RWPE1 (cell line): ENCODE measurements around the gene PEDS1.

Experiments
- CTCF ChIA-PET: fragments of 350-600 bp; sonication (Branson Sonifier 250); formaldehyde crosslinking; extraction: SDS; loops from one replicate; lab custom pipeline; 2021; lab: Yijun Ruan, JAX
- POLR2A ChIA-PET: fragments of 400-600 bp; formaldehyde crosslinking; extraction: SDS; loops from one replicate; lab custom pipeline; 2020; ENCODE audit warnings: antibody characterized with exemption; ENCODE audit not compliant: low non-redundant PET; lab: Yijun Ruan, JAX
- DNase-seq: peaks from one replicate; pipeline ENCODE4 v3.0.0; 2012; ENCODE audit warnings: low spot score
- H3K27ac ChIP-seq: fragments of 450-650 bp; 2 replicates; pipeline ENCODE4 v1.5.1; 2017
- CTCF ChIP-seq: fragments of 450-650 bp; conservative IDR thresholded peaks from 2 replicates; pipeline ENCODE4 v1.5.1; 2017; ENCODE audit warnings: low read depth, mild to moderate bottlenecking

PEDS1 gene

GRCh38 chr20:50144362-50144761 lies 9.2 kb downstream of the PEDS1 start:
- peak; percentile 90 for DNase-seq
- CTCF ChIA-PET, result interaction anchor here (0.7 to 1.3 kb wide), 6 partner anchors 9 to 335 kb away, joined by 3 to 8 read pairs (median 4); partner anchors contain the start of gene PEDS1
- H3K27ac ChIP-seq, result peak overlapping the region; percentile 98
- POLR2A ChIA-PET, result interaction anchor here (0.6 to 1.5 kb wide), 3 partner anchors 9 to 24 kb away, joined by 3 to 16 read pairs (median 5); partner anchors contain the start of gene PEDS1
- TF ChIP-seq CTCF, result no peak

DNA sequence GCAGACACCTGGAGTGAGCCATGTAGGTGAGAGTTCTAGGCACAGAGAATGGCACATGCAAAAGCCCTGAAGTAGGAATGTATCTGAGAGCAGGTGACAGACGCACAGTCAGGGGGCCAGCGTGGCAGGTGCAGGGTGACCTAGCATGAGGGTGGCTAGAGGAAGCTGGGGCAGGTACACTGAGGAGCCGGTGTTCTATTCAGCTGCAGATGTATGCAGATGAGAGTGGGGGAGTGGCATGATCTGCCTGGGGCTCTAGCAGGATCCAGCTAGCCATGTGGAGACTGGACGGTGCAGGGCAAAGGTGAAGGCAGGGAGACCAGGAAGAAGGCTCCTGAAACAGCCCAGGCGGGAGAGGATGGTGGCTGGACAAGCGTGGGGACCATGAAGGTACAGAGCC lies 10.7 kb downstream of the PEDS1 start:
- ChIA-PET CTCF (interaction anchor here (1.8 kb wide), 1 partner anchor 22 kb away, joined by 9 read pairs; no protein-coding TSS in a partner anchor), POLR2A (no interaction called here)
- TF ChIP-seq CTCF, result no peak
- peak overlapping the region; percentile 98 for H3K27ac ChIP-seq
- DNase-seq, result no peak

DNA sequence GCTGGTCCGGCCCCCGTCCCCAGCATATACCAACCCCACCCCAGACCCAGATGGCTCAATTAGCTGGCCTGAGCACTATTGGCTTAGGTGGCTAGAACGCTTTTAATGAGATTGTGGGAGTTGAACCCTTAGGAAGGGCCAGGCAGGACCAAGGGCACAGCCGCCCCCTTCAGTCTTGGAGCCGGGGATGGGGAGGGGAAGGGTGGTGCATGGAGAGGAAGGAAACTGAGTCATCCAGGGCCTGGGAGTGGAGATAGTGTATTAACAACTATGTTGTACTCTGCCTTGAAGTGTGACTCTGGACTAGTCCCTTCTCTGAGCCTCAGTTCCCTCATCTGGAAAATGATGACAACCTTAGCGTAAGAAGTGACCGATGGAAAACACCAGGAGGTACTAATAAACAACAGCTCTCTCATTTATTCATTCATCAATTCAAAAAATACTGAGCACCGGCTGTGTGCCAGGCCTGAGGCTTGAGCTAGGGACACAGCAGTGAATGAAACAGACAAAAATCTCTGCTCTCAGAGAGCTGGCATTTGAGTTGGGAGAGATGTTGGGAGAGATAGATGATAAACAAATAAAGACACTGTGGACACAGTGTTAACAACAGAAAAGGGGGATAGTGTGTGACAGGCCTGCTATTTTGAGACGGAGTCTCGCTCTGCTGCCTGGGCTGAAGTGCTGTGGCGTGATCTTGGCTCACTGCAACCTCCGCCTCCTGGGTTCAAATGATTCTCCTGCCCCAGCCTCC lies 11.5 kb downstream of the PEDS1 start:
- TF ChIP-seq CTCF, result no peak
- DNase-seq, result no peak
- CTCF ChIA-PET, result interaction anchor here (0.9 to 1.8 kb wide), 3 partner anchors 22 to 27 kb away, joined by 4 to 9 read pairs (median 4); no protein-coding TSS in a partner anchor
- H3K27ac ChIP-seq, result peak overlapping the region; percentile 98
- POLR2A ChIA-PET, result interaction anchor here (0.5 to 0.6 kb wide), 2 partner anchors 10 to 65 kb away, joined by 3 to 4 read pairs; no protein-coding TSS in a partner anchor

- TF ChIP-seq CTCF, result no peak
- no peak for DNase-seq
- ChIA-PET CTCF (interaction anchor here (0.5 to 3.7 kb wide), 6 partner anchors 21 to 162 kb away, joined by 3 to 29 read pairs (median 4); no protein-coding TSS in a partner anchor), POLR2A (interaction anchor here (0.5 kb wide), 1 partner anchor 11 kb away, joined by 4 read pairs; no protein-coding TSS in a partner anchor)
- peak overlapping the region; percentile 98 for H3K27ac ChIP-seq
Measured at GRCh38 chr20:50141018-50141675, 12.4 kb downstream of the PEDS1 start.

- ChIA-PET POLR2A (no interaction called here), CTCF (interaction anchor here (0.5 to 3.7 kb wide), 6 partner anchors 20 to 691 kb away, joined by 3 to 29 read pairs (median 4); no protein-coding TSS in a partner anchor)
- H3K27ac ChIP-seq, result peak overlapping the region; percentile 98
- DNase-seq, result no peak
- no peak for TF ChIP-seq CTCF
Measured at GRCh38 chr20:50140339-50140859, 13.1 kb downstream of the PEDS1 start.
